Stomach (tissue), 4 donors: ENCODE data around the gene SLC7A6OS.

ENCODE experiments used
- CTCF ChIP-seq, 7 experiments: fragments of 450-650 bp in 4 of 7; fragments of 200-600 bp in 3 of 7; sonication (generic) in 3 of 7; IDR thresholded peaks; one replicate each; pipeline ENCODE4 v1.5.1; 2016 to 2019; ENCODE audit warnings: antibody characterized with exemption in 7 of 7, control low read depth in 2 of 7, mild to moderate bottlenecking in 1 of 7
- POLR2A ChIP-seq, 4 donors: fragments of 450-650 bp; IDR thresholded peaks; one replicate each; pipeline ENCODE4 v1.6.1; 2016; ENCODE audit warnings: antibody characterized with exemption in 4 of 4, control low read depth in 2 of 4, mild to moderate bottlenecking in 1 of 4, moderate library complexity in 1 of 4

- no peak for TF ChIP-seq CTCF (IDR thresholded peaks at IDR 0.05)
- no peak for TF ChIP-seq POLR2A (IDR thresholded peaks at IDR 0.05)
Measured at GRCh38 chr16:68344252-68344651, 33.5 kb upstream of the SLC7A6OS start.
